Measurements from ENCODE around the gene LENG9.

GRCh38 chr19:54448040-54448773, 15.4 kb downstream of the LENG9 start:
- TF ChIP-seq CTCF (IDR thresholded peaks at IDR 0.05) = no peak
- no peak for TF ChIP-seq POLR2A (IDR thresholded peaks at IDR 0.05)

All from testis (tissue), 2 donors.